Astrocyte of the spinal cord (primary cell): ENCODE measurements around the gene COPG2.

Source experiments
- DNase-seq: peaks from one replicate; pipeline ENCODE4 v3.0.0; 2011; ENCODE audit warnings: low read depth, low spot score
- H3K4me3 ChIP-seq: 2 replicates; pipeline ENCODE4 v1.5.1; 2011; ENCODE audit warnings: low read depth, mild to moderate bottlenecking, low read length, moderate library complexity
- CTCF ChIP-seq: IDR thresholded peaks from 2 replicates; pipeline ENCODE4 v1.5.1; 2012; ENCODE audit warnings: low read depth, mild to moderate bottlenecking, low read length, inconsistent platforms
- in situ Hi-C: cut with HindIII; loops from 2 replicates; pipeline ENCODE4 v1.10.0; 2017; ENCODE audit warnings: low sequenced_read_pairs

COPG2 gene

GRCh38 chr7:130674456-130674855 lies 5.9 kb upstream of the COPG2 start:
- no peak for DNase-seq
- in situ Hi-C loops = no loop called here
- no peak for TF ChIP-seq CTCF
- H3K4me3 ChIP-seq = no peak overlapping the region

GRCh38 chr7:130673066-130673465 lies 4.5 kb upstream of the COPG2 start:
- in situ Hi-C loops = no loop called here
- DNase-seq = no peak
- no peak for TF ChIP-seq CTCF
- no peak overlapping the region for H3K4me3 ChIP-seq

GRCh38 chr7:130672146-130672545 lies 3.6 kb upstream of the COPG2 start:
- no peak overlapping the region for H3K4me3 ChIP-seq
- DNase-seq = no peak
- in situ Hi-C loops = no loop called here
- no peak for TF ChIP-seq CTCF

GRCh38 chr7:130669085-130669700 lies 645 bp upstream of the COPG2 start:
- no peak for TF ChIP-seq CTCF
- no peak for DNase-seq
- in situ Hi-C loops = no loop called here
- H3K4me3 ChIP-seq = peak overlapping the region; percentile 72

- H3K4me3 ChIP-seq = peak overlapping the region; percentile 72
- peak; percentile 13 for DNase-seq
- in situ Hi-C loops = no loop called here
- TF ChIP-seq CTCF = no peak
Observed at GRCh38 chr7:130667593-130668257, 823 bp downstream of the COPG2 start.

- TF ChIP-seq CTCF = no peak
- no peak for DNase-seq
- H3K4me3 ChIP-seq = no peak overlapping the region
- in situ Hi-C loops = no loop called here
Observed at GRCh38 chr7:130662426-130662825, 6.1 kb downstream of the COPG2 start.
